NCI-H82 treated with DMSO at 0.1 percent for 48 hours (cell line): ENCODE measurements around the gene SMAD3.

ENCODE experiments used
- DNase-seq: peaks from one replicate; lab custom pipeline; 2025; ENCODE audit not compliant: unreplicated experiment; lab: John Stamatoyannopoulos, UW

Gene SMAD3

DNA sequence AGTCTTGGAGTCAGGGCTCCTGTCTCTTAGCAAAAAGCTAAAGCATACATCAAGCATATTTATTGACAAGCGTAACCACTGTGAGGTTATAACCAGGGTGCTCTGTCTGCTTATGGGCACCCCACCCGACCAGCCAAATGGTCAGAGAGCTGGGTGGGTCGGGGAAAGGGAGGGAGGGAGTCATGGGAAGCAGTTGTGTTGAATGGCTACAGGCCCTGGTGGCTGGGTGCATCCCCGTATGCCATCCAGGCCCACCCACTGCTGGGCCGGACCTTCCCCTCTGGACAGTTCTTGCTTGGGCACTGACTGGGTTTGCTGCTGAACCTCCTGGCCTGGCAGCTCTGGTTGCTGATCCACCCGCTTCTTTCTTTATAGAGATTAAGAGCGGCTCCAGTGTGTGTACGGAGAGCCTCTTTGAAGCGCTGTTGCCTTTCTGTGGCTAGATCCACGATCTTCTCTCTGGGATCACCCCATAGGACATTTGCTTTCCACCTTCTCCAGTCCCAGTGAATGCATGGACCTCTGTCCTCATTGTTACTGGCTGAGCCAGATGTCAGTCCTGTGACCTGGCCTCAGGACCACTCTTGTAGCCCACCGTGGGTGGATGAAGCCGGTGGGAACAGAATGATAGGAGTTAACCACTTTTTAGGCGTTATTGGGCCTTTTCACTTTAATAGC, 59.6 kb downstream of the SMAD3 start:
- DNase-seq, result no peak

DNA sequence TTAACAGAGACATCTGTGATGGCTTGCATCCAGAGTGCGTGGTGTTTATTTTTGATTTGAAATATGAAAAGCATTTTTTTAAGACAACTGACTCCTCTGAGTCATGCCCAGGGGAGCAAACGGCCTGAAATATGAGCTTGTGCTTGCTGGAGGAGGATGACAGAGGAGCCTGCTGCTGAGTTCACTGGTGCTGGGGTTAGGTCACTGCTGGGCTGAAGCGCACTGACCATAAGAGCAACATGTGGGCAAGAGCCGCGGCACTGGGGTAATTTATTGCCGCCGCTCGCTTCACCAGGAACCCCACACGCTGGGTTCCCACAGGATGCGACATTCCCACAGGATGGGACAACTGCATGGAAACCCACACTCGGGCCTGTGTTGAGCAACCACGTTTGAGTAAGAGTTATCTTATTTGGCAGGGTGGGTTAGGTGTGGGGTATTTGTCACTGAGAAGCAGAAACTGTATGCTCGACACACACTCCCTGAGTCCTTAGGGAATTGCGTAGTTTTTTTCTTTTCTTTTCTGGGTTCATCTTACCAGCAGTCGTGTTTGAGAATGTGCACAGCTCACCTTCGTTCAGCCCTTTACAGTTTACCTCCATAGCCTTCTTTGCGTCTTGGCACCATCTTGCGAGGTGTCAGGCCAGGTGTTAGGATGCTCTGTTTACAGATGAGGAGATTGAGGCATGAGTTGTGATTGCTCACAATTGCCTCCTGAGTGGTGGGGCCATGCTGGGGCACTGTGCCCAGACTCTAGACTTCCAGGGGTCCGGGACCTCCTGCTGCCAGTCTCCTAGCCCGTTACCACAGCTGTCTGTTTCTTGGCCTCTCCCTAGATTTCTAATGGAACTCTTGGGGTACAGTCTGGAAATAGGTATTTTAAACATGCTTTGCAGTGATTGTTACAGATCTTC, 60.4 kb downstream of the SMAD3 start:
- no peak for DNase-seq

DNA sequence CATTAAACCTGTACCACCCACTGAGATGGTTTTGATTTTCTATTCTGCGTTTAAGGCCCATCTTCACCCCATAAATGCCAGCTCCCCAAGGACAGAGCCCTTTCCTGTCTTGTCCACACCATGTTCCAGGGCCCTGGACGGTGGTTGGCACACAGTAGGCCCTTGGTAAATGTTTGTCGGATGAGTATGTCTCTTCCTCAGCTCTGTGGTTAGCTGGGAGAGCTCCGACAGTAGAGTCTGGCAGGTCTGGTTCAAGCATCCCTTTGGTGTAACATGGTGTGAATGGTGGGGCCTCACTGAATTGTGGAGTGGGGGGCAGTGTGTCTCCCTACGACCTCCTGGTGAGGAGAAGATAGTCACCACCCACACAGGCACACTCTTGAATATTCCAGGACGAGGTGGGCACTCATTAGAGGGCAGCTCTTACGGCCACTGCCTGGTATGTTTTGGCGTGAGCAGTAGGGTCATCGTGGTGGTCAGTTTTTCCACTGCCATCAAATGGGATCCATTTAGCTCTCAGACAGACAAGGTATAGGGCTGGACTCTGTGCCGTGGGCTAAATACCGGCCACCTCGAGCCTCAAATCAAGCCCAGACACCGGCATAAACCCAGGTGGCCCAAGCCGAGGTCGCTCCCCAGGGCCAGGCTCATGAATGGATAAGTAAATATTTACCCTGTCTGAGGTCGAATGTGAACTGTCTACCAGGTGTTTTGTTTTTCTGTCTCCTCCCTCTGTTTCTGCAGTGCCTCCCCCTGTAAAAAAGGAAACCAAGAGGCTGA, 61.3 kb downstream of the SMAD3 start:
- no peak for DNase-seq

DNA sequence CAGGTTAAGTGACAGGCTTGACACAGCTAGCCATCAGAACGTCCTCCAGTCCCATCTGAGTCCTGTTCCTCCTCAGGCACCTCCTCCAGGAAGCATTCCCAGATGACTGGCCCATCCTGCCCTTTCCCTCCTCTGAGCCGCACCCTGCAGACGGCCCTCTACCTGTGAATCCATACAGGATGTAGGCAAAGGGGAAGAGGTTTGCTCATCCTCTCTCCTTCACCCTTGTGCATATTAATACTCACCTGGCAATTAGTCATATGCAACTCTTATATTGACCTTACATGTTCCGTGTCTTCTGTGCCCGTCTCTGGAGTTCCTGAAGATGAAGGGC, 61.9 kb downstream of the SMAD3 start:
- DNase-seq, result no peak

DNA sequence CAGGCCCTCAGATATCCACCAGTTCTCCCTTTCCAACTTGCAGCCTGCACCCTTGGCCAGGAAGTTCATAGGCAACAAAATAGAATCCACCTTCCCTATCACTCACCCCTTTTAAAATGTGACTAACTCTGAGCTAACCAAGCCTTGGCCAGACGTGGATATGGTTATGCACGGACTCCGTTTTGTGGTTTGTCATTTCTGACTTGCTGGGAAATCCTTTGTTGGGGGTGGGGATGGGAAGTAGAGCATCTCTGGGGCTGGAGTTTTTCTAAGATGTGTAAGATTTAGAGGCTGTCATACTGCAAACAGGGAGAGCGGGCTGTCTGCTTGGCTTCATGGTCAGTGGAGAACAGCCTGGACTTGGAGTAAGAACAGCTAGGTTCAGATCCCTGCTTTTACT, 62.6 kb downstream of the SMAD3 start:
- no peak for DNase-seq

DNA sequence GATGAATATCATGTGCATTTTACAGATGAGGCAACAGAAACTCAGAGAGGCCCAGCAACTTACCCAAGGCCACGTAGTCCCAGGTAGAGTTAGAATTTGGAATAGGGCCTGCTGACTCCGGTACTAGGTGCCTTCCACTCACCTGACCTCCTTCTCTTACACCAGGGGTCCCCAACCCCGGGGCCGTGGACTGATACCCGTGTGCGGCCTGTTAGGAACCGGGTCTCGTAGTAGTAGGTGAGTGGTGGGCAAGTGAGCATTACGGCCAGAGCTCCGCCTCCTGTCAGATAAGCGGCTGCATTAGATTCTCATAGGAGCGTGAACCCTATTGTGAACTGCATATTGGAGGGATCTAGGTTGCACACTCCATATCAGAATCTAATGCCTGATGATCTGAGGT, 64.8 kb downstream of the SMAD3 start:
- DNase-seq, result no peak

DNA sequence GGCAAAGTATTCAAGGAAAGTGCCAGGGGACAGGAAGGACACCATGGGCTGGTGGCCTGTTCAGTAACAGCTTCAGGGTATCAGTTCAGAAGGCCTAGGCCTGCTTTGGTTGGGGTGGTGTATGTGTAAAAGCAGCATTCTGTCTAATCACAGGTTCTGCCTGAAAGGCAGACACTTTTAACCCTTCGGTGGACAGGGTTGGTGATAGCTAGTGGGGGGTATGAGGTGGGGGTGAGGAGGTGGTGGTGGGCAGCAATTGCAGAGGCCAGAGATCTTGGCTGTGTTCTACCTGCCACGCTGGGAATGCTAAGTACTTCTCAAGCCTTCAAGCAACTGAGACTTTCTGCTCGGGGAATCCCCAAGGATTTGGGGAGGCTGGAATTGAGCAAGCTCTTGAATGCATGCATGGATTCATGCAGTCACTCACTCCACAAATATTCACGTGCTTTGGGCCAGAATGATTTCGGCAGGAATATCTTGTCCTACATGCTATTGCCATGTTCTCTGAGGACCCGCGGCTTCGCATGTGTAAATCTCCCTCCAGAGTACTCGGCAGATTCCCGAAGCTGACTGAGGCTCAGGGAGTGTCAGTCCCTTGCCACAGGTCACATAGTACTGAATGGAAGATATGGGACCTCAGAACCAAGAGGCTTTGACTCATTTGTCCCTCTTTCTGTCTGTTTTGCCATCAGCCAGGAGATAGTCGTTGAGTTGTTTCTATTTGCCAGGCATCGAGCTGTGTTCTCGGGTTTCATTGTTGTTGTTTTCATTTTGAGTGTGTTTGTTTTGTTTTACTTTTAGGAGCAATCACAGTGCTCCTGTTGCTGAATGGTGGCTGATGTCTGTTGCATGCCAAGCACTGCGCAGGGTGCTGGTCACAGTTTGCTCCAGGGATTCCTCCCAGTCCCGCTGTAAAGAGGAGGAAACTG, 65.5 kb downstream of the SMAD3 start:
- no peak for DNase-seq

DNA sequence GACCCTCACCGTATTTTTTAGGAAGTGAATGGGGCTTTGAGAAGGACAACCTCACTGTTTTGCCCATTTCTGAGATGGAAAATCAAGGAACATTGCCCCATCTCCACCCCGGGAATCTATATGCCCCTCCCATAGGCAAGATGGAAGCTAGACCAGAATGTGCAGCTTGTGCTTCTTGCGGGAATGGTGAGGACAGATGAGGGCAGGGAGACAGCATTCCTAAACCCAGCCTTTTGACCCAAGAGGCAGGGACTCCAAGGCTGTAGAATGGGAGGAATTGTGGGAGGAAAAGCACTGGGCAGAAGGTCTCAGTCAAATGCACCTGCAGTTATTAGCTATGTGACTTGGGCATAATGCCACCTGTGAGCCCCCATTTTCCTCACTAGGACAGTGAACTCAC, 66.9 kb downstream of the SMAD3 start:
- no peak for DNase-seq

DNA sequence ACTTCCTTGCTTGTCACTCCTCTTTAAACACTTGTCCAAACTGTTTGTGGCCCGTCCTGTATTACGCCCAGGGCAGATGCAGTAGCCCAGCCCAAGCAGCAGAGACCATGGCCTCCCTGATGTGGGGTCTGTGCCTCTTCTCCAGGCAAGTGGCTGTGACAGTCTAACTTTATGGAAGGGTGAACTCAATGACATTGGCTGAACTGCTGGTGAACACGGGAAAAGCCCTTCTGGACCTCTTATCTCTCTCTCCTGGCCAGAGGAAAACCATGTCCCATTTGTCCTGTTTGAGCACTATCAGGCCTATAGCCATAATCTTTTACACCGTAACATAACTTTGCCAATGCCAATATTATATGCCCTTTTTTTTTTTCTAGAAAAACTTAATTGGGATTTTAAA, 67.6 kb downstream of the SMAD3 start:
- no peak for DNase-seq

DNA sequence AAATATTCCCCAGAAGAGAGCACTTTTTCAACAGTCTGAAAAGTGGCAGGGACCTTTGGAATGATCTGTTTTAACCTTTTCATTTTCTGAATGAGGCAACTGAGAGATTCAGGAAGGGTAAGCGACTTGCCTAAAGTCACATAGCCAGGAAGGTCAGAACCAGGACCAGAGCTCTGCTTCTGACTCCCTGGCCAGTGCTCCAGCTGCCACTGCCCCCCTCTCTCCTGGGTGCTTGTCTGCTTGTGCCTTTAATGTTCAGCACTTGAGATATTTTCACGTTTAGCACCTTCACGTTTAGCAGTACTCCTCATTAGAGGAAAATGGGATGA, 68.3 kb downstream of the SMAD3 start:
- DNase-seq, result no peak

DNA sequence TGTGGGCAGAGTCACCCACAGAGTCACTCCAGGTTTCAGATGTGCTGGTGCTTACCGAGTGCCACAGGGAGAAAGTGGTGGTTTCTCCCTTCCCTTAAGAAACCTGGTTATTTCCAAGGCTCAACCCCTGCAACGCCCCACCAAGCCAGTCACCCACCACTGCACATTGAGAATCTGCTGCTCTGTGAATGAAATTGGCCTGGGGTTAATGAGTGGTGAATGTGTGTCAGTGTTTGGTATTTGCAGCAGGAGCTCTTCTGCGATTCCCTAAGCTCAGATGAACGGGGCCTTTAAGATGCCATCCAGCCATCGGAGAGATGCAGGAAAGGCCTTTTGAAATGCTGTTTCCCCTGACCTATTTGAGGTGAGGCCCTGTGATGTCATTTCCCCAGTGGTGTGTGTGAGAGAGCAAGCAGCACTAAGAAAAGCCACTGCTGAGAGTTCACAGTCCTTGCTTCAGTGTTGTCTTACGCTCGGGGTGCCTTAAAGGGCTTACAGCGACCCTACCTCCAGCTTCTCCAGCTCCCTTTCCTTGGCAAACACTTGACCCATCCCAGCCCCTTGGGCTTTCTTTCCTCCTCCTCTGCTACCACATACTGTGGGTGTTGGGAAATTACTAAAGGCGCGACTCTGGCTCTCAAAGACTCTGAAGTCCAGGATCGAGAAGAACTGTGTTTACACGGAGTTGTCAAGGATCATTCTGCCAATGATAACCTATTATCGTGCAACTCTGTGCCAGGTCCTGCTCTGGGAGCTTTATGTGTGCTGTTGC, 68.9 kb downstream of the SMAD3 start:
- no peak for DNase-seq

DNA sequence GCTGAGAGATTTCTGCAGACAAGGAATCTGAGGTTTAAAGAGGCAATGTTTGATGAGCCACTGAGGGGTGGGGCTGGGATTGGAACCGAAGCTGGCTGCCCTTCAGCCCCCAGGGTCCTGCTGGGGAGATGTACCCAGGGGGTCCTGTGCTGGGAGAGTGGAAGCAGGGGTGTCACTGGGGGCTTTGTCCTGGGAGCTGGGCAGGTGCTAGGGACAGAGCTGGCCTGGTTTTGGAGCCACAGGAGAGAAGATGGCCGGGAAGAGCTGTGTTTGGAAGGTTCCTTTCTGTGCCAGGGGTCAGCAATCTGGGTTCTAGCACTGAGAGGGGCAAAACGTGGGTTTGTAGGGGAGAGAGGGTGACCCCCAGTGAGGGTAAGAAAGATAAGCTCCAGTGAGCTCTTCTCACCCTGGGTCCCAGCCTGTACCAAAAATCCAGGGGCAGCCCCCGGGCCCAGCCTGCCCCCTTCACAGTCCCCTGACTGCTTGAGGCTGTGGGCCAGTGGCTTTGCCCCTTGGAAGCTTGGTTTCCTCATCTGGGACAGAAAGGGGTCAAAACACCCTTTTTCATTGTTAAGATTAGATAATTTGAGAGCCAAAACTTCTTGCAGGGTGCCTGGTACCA, 69.6 kb downstream of the SMAD3 start:
- no peak for DNase-seq

DNA sequence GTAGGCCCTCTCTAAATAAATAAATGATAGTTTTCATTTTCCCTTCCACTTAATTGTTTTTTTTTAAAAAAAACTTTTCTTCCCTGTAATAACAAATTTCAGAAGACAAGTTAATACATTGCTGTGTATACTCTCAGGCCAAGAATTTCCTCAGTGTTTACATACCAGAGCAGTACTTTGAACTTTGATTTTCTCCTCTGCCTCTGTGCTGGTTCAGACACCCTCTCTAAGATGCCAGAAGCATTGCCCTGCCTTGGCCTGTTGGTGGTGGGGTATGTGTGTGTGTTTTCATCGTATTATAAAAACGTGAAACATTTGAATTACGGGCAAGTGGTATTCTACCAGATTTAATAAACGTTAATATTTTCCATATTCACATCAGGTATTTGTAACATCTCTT, 70.1 kb downstream of the SMAD3 start:
- DNase-seq, result no peak

DNA sequence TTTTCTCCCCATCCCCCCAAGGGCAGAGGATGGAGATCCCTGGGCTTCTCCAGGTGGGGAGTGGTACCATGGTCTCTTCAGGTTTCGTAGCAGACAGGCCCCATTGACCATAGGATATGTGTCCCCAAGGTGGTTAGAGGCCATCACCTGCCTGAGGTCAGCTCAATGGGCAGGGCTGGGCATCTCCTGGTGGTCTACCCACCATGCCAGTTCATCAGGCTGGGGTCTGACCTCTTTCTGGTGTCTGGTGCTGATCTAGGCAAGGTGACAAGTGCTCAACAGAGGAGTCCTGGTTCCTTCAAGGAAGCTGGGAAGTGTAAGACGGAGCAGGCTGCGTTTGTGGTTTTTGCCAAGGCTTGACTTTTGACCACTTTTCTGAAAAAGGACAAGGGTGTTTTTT, 71.4 kb downstream of the SMAD3 start:
- no peak for DNase-seq

DNA sequence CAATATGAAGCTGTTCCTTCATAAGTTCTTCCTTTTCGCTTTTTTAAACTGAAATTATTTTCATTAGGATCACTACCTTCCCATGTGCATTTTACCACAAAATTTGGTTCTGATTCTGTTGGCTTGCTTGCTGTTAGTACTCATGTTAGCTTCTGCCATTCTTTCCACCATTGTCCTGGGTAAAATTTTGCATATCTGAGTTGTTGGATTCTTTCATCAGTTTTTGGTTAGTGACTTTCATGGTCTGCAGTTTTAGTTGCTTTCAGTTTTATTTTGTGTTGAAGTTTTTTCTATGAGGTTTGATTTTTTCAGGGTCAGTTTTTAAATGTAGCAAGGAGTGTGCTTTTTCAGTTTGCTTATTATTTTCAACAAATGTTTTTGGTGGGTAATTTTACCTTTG, 71.9 kb downstream of the SMAD3 start:
- DNase-seq, result no peak

DNA sequence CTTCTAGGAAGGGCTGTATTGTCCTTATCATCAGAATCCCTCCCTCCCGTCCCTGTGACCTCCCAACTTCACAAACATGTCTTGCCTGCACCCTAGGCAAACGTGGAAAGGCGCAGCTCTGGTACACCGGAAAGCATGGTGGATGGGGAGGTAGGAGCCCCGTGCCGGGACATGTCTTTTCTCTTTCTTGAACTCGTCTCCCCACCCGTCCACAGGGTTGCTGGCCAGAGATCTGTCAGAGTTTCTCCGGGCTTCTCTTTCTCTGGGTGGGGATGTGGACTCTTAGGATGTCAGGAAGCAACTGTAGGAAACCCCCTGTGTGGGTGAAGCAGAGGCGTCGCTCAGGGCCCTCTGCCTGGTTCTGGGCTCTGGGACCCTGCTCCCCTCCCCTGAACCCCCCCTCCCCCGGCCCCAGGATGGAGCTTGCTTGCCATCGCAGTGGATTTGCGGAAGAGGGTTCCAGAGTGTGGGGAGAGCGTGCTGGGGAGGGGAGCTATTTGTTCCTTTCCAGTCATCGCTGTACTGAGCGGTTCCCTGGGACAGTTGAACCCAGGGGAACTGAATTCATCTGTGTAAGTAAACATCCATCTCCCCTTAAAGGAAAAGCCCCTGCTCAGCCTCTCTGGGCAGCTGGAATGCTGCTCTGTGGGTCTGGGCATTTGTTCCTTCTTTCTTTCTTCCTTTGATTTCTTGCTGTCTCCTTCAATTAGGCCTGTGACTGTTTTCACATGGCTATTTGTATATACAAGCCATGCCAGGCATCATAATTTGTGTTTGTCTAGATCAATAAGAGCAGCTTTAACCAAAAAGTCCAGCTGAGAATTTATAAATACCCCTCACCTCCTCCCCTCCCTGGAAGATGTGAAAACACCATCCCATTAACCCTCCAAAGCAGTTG, 72.8 kb downstream of the SMAD3 start:
- no peak for DNase-seq

DNA sequence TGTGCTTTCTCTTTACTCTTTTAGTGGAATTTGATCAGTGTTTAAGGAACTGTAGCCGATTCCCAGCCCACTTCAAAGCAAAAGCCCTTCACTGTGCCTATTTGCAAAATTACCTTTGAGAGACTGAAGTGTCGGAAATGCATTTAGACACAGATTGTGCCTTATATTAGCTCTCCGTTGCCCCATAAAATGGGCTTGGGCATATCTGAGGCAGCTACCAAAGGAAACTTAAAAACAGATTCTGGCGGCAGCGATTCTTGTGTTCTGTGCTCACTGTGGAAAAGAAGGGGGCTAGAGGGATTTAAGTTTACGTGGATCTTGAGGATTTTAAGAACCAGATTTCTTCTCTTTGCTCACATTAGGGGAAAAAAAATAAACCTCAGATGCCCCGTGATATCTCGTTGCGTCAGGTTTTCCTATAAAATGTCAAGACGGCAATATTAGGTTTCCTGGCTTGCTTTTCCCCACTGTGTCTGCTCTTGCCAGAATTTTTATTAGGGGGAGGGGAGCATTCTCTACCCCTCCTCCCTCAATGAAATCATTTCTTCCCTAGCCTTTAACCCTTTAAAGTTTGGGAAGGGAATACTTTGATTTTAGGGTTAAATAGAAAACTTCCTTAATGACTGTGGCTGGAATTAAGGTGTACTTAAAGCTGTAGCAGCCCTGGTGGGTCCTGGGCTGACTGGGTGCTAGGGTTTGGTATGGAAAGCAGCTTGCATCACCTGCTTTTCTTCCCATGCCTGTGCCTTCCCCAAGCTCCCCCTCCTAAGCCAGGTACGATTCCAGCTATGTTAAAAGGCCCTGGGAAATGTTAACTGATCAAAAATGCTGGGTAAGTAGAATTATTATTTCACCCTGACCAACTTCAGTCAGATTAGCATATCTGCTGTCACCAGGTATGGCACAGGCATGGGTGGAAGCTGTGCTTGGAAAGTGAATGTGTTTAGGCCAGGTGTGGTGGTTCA, 73.8 kb downstream of the SMAD3 start:
- no peak for DNase-seq
